Measurements from ENCODE around the gene MINK1.

Gene MINK1

DNA sequence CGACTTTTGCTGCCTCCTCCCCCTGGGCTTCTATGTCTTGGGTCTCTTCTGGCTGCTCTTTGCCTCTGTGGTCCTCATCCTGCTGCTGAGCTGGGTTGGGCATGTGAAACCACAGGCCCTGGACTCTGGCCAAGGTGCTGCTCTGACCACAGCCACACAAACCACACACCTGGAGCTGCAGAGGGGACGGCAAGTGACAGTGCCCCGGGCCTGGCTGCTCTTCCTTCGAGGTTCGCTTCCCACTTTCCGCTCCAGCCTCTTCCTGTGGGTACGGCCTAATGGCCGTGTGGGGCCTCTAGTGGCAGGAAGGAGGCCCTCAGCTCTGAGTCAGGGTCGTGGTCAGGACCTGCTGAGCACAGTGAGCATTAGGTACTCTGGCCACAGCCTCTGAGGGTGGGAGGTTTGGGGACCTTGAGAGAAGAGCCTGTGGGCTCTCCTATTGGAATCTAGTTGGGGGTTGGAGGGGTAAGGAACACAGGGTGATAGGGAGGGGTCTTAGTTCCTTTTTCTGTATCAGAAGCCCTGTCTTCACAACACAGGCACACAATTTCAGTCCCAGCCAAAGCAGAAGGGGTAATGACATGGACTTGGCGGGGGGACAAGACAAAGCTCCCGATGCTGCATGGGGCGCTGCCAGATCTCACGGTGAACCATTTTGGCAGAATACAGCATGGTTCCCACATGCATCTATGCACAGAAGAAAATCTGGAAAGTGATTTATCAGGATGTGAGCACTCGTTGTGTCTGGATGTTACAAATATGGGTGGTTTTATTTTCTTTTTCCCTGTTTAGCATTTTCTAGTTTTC lies 101.2 kb downstream of the MINK1 start:
- no peaks in the 10 kb centered on the region for H3K9me3 ChIP-seq (ENCODE audit: control insufficient read depth, low read depth, low read length)
- H3K36me3 ChIP-seq (ENCODE audit: control insufficient read depth, low read depth, low read length) = peaks cover 14% of the 10 kb centered on the region
- H3K27ac ChIP-seq (ENCODE audit: low read length) = no peak overlapping the region
- H3K4me3 ChIP-seq (ENCODE audit: low read length) = no peak overlapping the region
- H3K4me1 ChIP-seq (ENCODE audit: control insufficient read depth, low read depth, low read length) = peaks cover 10% of the 10 kb centered on the region
- no peak overlapping the region for H3K9ac ChIP-seq (ENCODE audit: low read length)
- no peaks in the 10 kb centered on the region for H3K27me3 ChIP-seq (ENCODE audit: control insufficient read depth, insufficient read depth, low read length)

DNA sequence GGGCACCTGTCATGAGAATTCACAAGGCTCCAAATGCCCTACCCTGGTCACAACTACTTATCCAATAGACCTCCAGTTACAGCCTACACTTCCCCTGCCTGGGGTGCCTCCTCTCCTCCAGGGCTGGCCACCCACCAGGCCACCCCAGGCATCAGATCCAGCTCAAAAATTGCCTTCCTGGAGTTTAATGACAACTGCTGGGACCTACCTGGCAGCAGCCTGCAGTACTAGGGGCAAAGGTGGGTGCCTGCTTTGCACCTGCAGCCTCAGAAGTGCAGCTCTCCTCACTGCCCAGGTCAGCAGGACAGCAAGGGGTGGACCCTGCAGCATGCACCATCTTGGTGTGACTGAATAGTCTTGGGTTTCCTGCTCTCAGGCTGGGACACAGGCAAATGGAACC lies 102.5 kb downstream of the MINK1 start:
- H3K4me3 ChIP-seq (ENCODE audit: low read length) = no peak overlapping the region
- H3K27ac ChIP-seq (ENCODE audit: low read length) = no peak overlapping the region
- no peaks in the 10 kb centered on the region for H3K9me3 ChIP-seq (ENCODE audit: control insufficient read depth, low read depth, low read length)
- peaks cover 10% of the 10 kb centered on the region for H3K4me1 ChIP-seq (ENCODE audit: control insufficient read depth, low read depth, low read length)
- peaks cover 14% of the 10 kb centered on the region for H3K36me3 ChIP-seq (ENCODE audit: control insufficient read depth, low read depth, low read length)
- no peaks in the 10 kb centered on the region for H3K27me3 ChIP-seq (ENCODE audit: control insufficient read depth, insufficient read depth, low read length)
- no peak overlapping the region for H3K9ac ChIP-seq (ENCODE audit: low read length)

- H3K4me1 ChIP-seq (ENCODE audit: control insufficient read depth, low read depth, low read length) = peaks cover 13% of the 10 kb centered on the region
- no peaks in the 10 kb centered on the region for H3K9me3 ChIP-seq (ENCODE audit: control insufficient read depth, low read depth, low read length)
- H3K36me3 ChIP-seq (ENCODE audit: control insufficient read depth, low read depth, low read length) = peaks cover 12% of the 10 kb centered on the region
- H3K27ac ChIP-seq (ENCODE audit: low read length) = no peak overlapping the region
- H3K9ac ChIP-seq (ENCODE audit: low read length) = no peak overlapping the region
- H3K4me3 ChIP-seq (ENCODE audit: low read length) = no peak overlapping the region
- no peaks in the 10 kb centered on the region for H3K27me3 ChIP-seq (ENCODE audit: control insufficient read depth, insufficient read depth, low read length)
Observed at GRCh38 chr17:4936436-4936835, 103.3 kb downstream of the MINK1 start.

GRCh38 chr17:4937553-4937952 lies 104.4 kb downstream of the MINK1 start:
- Histone ChIP-seq H3K27me3 (ENCODE audit: control insufficient read depth, insufficient read depth, low read length) (no peaks in the 10 kb centered on the region), H3K9me3 (ENCODE audit: control insufficient read depth, low read depth, low read length) (no peaks in the 10 kb centered on the region), H3K9ac (ENCODE audit: low read length) (no peak overlapping the region), H3K4me1 (ENCODE audit: control insufficient read depth, low read depth, low read length) (peaks cover 13% of the 10 kb centered on the region), H3K36me3 (ENCODE audit: control insufficient read depth, low read depth, low read length) (peaks cover 15% of the 10 kb centered on the region), H3K4me3 (ENCODE audit: low read length) (no peak overlapping the region), H3K27ac (ENCODE audit: low read length) (no peak overlapping the region)

GRCh38 chr17:4938069-4938491 lies 104.9 kb downstream of the MINK1 start:
- Histone ChIP-seq H3K4me1 (ENCODE audit: control insufficient read depth, low read depth, low read length) (peaks cover 13% of the 10 kb centered on the region), H3K9me3 (ENCODE audit: control insufficient read depth, low read depth, low read length) (no peaks in the 10 kb centered on the region), H3K9ac (ENCODE audit: low read length) (no peak overlapping the region), H3K4me3 (ENCODE audit: low read length) (no peak overlapping the region), H3K36me3 (ENCODE audit: control insufficient read depth, low read depth, low read length) (peaks cover 20% of the 10 kb centered on the region), H3K27ac (ENCODE audit: low read length) (no peak overlapping the region), H3K27me3 (ENCODE audit: control insufficient read depth, insufficient read depth, low read length) (no peaks in the 10 kb centered on the region)

DNA sequence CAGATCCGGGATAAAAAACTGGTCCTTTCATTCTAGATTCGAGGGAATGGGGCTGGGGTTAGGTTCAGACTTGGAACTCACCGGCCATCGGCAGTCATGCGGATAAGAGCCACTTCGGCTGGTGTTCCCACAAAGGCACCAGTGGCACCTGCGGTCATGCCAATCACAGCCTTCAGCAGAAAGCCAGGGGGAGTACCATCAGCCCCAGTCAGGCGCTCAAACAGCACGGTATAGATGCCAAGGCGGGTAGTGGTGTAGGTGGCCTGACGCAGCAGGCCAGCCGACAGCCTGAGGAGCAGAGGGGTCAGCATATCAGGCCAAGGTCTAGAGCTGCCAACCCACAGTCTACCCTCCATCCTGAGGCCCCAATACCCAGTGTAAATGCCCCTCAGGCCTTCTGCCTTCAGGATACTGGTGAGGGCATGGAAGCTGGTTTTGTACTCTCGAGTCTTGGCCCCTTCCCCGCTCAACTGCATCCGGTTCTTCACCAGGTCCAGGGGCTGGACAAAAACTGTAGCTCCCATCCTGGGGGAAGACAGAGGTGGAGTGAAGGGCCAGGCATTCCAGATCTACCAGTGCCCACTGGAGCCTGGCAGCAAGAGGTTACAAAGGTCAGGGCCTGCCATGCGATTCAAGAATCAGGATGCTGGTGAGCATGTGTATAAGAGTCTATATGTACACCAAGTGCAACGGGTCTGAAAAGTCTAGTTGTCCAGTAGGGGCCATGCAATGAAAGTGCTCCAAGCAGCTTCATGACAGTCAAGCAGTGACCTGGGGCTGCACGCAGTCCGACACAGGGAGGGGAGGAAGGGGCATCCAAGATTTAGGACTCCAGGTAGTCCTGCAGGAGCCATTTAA lies 105.8 kb downstream of the MINK1 start:
- Histone ChIP-seq H3K4me3 (ENCODE audit: low read length) (peak overlapping the region; percentile 63), H3K9me3 (ENCODE audit: control insufficient read depth, low read depth, low read length) (no peaks in the 10 kb centered on the region), H3K36me3 (ENCODE audit: control insufficient read depth, low read depth, low read length) (peaks cover 27% of the 10 kb centered on the region), H3K4me1 (ENCODE audit: control insufficient read depth, low read depth, low read length) (peaks cover 13% of the 10 kb centered on the region), H3K27me3 (ENCODE audit: control insufficient read depth, insufficient read depth, low read length) (no peaks in the 10 kb centered on the region), H3K27ac (ENCODE audit: low read length) (peak overlapping the region; percentile 70), H3K9ac (ENCODE audit: low read length) (peak overlapping the region; percentile 93)

DNA sequence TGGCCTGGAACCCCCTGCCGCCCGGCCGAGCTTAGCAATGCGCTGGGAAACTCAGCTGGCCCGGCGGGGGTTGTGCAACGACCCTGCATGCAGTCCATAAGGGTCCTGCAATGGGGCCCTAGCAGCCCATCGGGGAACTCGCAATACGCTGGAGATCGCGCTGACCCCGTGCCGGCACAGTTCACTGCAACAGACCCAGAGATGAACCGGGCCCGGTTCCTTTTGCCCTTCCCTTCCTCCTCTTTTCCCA lies 106.3 kb downstream of the MINK1 start:
- H3K27me3 ChIP-seq (ENCODE audit: control insufficient read depth, insufficient read depth, low read length) = no peaks in the 10 kb centered on the region
- peak overlapping the region; percentile 70 for H3K27ac ChIP-seq (ENCODE audit: low read length)
- H3K9ac ChIP-seq (ENCODE audit: low read length) = peak overlapping the region; percentile 93
- peaks cover 32% of the 10 kb centered on the region for H3K36me3 ChIP-seq (ENCODE audit: control insufficient read depth, low read depth, low read length)
- no peaks in the 10 kb centered on the region for H3K9me3 ChIP-seq (ENCODE audit: control insufficient read depth, low read depth, low read length)
- peak overlapping the region; percentile 63 for H3K4me3 ChIP-seq (ENCODE audit: low read length)
- H3K4me1 ChIP-seq (ENCODE audit: control insufficient read depth, low read depth, low read length) = peaks cover 13% of the 10 kb centered on the region

DNA sequence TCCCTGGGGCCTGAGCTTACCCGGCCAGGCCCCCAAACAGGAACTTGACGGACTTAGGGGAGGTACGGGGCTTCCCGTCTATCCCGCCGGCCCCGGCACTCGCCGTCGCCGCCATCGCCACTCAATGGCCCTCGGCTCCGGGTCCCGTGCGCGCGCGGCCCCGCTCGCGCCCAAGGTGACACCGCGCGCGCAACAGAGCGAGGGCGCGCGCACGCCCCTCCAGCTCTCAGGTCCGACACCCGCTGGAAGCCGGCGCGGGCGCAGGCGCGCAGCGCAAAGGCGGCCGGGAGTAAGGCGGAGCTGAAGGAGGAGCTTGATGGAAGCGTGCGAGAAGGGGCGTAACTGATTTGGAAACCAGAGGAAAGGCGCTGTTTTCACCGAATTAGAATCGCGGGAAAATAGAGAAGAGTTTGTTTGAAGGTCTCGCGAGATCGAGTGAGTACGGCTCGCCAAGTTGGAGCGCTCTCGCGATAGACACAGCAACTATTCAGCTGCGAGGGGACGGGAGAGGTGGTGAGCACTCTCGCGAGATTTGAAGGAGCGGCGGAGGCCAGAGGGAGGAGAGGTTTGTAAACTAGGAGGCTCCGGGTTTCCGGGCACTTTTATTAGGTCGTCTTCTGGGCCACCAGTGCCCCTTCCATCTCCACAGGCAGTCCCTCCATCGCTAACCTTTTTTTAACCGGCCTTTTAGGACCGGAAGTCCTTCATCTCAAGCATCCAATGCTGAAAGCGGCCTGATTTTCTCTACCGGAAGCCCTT lies 106.8 kb downstream of the MINK1 start, which contains the start of the genes RNF167 and SLC25A11:
Gene RNF167 (plus strand): TSS at position 473 of the 759 bp plus-strand sequence. CDS start 642 bp downstream, outside the sequence.
Gene SLC25A11 (minus strand): TSS at position 251 of the 759 bp plus-strand sequence. CDS start 136 bp downstream, at position 115.
- H3K36me3 ChIP-seq (ENCODE audit: control insufficient read depth, low read depth, low read length) = peaks cover 37% of the 10 kb centered on the region
- no peaks in the 10 kb centered on the region for H3K9me3 ChIP-seq (ENCODE audit: control insufficient read depth, low read depth, low read length)
- peak within 1 kb of the TSS; percentile 93 for H3K9ac ChIP-seq (ENCODE audit: low read length)
- H3K4me1 ChIP-seq (ENCODE audit: control insufficient read depth, low read depth, low read length) = peaks cover 11% of the 10 kb centered on the region
- no peaks in the 10 kb centered on the region for H3K27me3 ChIP-seq (ENCODE audit: control insufficient read depth, insufficient read depth, low read length)
- peak within 1 kb of the TSS; percentile 70 for H3K27ac ChIP-seq (ENCODE audit: low read length)
- peak within 1 kb of the TSS; percentile 63 for H3K4me3 ChIP-seq (ENCODE audit: low read length)

DNA sequence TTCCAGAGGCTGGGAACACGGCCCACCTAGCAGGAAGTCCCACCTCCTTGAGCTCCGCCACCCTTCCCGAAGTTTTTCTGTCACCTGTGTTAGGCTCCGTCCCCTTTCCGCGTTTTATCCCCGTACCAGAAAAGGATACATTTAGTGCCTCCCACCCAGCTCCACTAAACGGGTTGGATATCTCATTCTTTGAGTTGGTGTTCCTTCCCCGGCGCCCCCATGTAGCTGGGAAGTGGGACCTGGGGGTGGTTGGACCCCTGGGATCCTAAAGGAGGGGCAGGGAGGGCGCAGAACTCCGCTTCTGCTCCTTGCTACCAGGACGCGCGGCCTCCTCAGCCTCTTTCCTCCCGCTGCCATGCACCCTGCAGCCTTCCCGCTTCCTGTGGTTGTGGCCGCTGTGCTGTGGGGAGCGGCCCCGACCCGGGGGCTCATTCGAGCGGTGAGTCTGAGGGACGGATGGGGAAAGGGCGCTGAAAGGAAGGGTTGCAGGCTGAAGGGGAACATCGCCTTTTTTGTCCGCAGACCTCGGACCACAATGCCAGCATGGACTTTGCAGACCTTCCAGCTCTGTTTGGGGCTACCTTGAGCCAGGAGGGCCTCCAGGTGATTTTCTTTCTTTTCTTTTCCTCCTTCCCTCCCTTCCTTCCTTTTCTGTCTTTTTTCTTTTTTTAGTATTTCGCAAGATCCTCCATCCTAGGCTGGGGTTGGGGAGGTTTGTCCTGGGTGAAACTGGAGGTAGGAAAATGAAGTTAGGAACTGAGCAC lies 107.6 kb downstream of the MINK1 start:
- Histone ChIP-seq H3K9ac (ENCODE audit: low read length) (peak overlapping the region; percentile 93), H3K4me3 (ENCODE audit: low read length) (peak overlapping the region; percentile 63), H3K36me3 (ENCODE audit: control insufficient read depth, low read depth, low read length) (peaks cover 42% of the 10 kb centered on the region), H3K27ac (ENCODE audit: low read length) (peak overlapping the region; percentile 38), H3K27me3 (ENCODE audit: control insufficient read depth, insufficient read depth, low read length) (no peaks in the 10 kb centered on the region), H3K4me1 (ENCODE audit: control insufficient read depth, low read depth, low read length) (peaks cover 15% of the 10 kb centered on the region), H3K9me3 (ENCODE audit: control insufficient read depth, low read depth, low read length) (no peaks in the 10 kb centered on the region)

DNA sequence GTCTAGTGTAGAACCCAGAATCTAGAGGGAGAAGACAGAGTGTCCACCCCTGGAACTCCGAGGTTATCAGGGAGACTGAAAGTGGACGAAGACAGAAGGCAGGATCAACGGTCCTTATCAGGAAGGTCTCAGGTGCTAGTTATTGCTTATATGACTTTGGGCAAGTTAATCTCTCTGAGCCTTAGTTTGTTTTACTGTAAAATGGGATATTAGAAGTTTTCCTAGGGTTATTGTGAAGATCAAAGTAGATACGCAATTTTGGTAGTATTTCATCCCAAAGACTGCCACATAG lies 108.1 kb downstream of the MINK1 start:
- Histone ChIP-seq H3K36me3 (ENCODE audit: control insufficient read depth, low read depth, low read length) (peaks cover 46% of the 10 kb centered on the region), H3K4me3 (ENCODE audit: low read length) (peak overlapping the region; percentile 63), H3K27me3 (ENCODE audit: control insufficient read depth, insufficient read depth, low read length) (no peaks in the 10 kb centered on the region), H3K4me1 (ENCODE audit: control insufficient read depth, low read depth, low read length) (peaks cover 17% of the 10 kb centered on the region), H3K9me3 (ENCODE audit: control insufficient read depth, low read depth, low read length) (no peaks in the 10 kb centered on the region), H3K9ac (ENCODE audit: low read length) (peak overlapping the region; percentile 93), H3K27ac (ENCODE audit: low read length) (no peak overlapping the region)

All from iPS-18a (cell line).